Measurements from ENCODE around the gene APBA1. TPM values are rescaled to one million over a fixed set of nuclear protein-coding genes. Genes with fewer than 3 reads are reported as not detected.

The APBA1 gene
- total RNA-seq, 1 donor from 2014 or later: 5.9 TPM

DNA sequence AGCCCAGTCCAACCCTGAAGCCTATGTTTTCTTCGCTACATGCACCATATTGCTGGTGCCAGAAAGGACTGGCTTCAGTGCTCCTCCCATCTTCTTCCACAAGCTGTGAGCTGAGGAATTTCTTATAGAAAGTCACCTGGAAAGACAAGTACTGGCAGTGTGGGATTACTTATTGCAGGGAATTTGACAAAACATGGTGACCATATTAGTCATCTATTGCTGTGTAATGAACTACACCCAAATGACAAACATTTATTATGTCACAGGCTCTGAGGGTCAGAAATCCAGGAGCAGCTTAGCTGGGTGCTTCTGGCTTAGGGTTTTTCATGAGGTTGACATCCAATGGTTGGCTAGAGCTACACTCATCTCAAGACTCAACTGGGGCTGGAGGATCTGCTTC lies 271.7 kb downstream of the APBA1 start:
- Histone ChIP-seq H3K79me2 (ENCODE audit: insufficient read depth, low read length) (no peaks in the 10 kb centered on the region), H3K4me1 (ENCODE audit: insufficient read depth, low read length) (peaks cover 4% of the 10 kb centered on the region), H3K9me3 (ENCODE audit: insufficient read depth, low read depth, low read length) (no peaks in the 10 kb centered on the region), H3K9ac (ENCODE audit: low read length) (no peak overlapping the region), H2AFZ (ENCODE audit: low read depth, low read length) (no peak overlapping the region), H3K27ac (ENCODE audit: low read depth, low read length) (no peak overlapping the region), H3K36me3 (ENCODE audit: insufficient read depth, low read length) (no peaks in the 10 kb centered on the region), H4K20me1 (ENCODE audit: insufficient read depth, low read length) (no peaks in the 10 kb centered on the region), H3K27me3 (ENCODE audit: insufficient read depth, low read length) (peaks cover 2% of the 10 kb centered on the region), H3K4me2 (ENCODE audit: low read length) (no peak overlapping the region), H3K4me3 (ENCODE audit: insufficient read depth, low read depth, low read length) (no peak overlapping the region)
- Mint-ChIP-seq H3K4me3 (ENCODE audit: unreplicated experiment) (no peak overlapping the region), H3K9me3 (ENCODE audit: unreplicated experiment) (peaks cover 6% of the 10 kb centered on the region), H3K36me3 (ENCODE audit: low read depth, unreplicated experiment) (peaks cover 2% of the 10 kb centered on the region), H3K4me1 (ENCODE audit: low read depth, unreplicated experiment) (no peaks in the 10 kb centered on the region), H3K27me3 (ENCODE audit: low read depth, unreplicated experiment) (peaks cover 6% of the 10 kb centered on the region), H3K27ac (ENCODE audit: unreplicated experiment) (no peak overlapping the region)
- TF ChIP-seq, protein P1, sequence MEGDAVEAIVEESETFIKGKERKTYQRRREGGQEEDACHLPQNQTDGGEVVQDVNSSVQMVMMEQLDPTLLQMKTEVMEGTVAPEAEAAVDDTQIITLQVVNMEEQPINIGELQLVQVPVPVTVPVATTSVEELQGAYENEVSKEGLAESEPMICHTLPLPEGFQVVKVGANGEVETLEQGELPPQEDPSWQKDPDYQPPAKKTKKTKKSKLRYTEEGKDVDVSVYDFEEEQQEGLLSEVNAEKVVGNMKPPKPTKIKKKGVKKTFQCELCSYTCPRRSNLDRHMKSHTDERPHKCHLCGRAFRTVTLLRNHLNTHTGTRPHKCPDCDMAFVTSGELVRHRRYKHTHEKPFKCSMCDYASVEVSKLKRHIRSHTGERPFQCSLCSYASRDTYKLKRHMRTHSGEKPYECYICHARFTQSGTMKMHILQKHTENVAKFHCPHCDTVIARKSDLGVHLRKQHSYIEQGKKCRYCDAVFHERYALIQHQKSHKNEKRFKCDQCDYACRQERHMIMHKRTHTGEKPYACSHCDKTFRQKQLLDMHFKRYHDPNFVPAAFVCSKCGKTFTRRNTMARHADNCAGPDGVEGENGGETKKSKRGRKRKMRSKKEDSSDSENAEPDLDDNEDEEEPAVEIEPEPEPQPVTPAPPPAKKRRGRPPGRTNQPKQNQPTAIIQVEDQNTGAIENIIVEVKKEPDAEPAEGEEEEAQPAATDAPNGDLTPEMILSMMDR (IDR thresholded peaks at IDR 0.05; ENCODE audit: insufficient read depth, low read depth, low read length): no peak
- TF ChIP-seq EZH2 (IDR thresholded peaks at IDR 0.05; ENCODE audit: insufficient read depth, low read length): no peak
- DNase-seq (ENCODE audit: low read depth) (no peak), FAIRE-seq (no peak)

DNA sequence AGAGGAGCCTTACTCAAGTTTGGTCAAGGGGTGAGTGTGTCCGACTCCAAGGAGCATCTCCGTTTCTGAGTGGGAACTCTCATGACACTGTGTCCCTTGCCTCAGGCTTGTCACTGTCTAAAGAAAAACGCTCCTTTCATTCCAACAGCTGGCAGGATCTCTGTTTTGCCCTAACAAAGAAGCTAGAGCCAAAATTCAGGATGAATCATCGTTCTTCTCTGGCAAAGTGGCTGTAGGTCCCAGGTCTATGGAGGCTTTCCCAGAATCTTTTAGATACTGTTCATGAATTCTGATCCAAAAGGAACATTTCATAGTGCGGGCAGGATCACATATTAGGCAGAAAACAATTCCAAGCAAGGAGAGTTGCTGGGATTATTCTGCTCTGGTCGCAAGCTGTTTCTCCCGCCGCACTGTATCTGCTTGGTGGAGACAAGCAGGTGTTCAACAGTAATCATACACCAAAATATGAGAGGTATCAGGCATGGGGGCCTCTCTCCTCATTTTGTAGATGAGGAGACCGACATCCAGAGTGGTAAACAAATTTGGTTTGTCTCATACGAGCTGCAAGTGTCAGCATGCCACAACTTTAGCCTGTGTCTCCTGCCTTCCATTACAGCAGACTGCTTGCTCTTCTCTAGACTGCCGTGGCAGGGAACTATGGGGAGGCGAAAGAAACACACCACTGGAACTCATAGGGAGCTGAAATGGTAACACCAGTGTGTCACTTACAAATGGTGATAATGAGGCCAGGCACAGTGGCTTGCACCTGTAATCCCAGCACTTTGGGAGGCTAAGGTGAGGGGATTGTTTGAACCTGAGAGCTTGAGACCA lies 274.6 kb downstream of the APBA1 start:
- Histone ChIP-seq H3K9ac (ENCODE audit: low read length) (no peak overlapping the region), H3K27me3 (ENCODE audit: insufficient read depth, low read length) (peaks cover 2% of the 10 kb centered on the region), H3K36me3 (ENCODE audit: insufficient read depth, low read length) (no peaks in the 10 kb centered on the region), H3K4me2 (ENCODE audit: low read length) (no peak overlapping the region), H4K20me1 (ENCODE audit: insufficient read depth, low read length) (no peaks in the 10 kb centered on the region), H3K79me2 (ENCODE audit: insufficient read depth, low read length) (no peaks in the 10 kb centered on the region), H3K27ac (ENCODE audit: low read depth, low read length) (no peak overlapping the region), H3K9me3 (ENCODE audit: insufficient read depth, low read depth, low read length) (no peaks in the 10 kb centered on the region), H3K4me3 (ENCODE audit: insufficient read depth, low read depth, low read length) (no peak overlapping the region), H3K4me1 (ENCODE audit: insufficient read depth, low read length) (peaks cover 4% of the 10 kb centered on the region), H2AFZ (ENCODE audit: low read depth, low read length) (no peak overlapping the region)
- TF ChIP-seq, protein P1 (IDR thresholded peaks at IDR 0.05; ENCODE audit: insufficient read depth, low read depth, low read length): no peak
- no peak for TF ChIP-seq EZH2 (IDR thresholded peaks at IDR 0.05; ENCODE audit: insufficient read depth, low read length)
- FAIRE-seq (no peak), DNase-seq (ENCODE audit: low read depth) (peak; percentile 31)
- Mint-ChIP-seq H3K27ac (ENCODE audit: unreplicated experiment) (no peak overlapping the region), H3K27me3 (ENCODE audit: low read depth, unreplicated experiment) (peaks cover 3% of the 10 kb centered on the region), H3K4me3 (ENCODE audit: unreplicated experiment) (no peak overlapping the region), H3K36me3 (ENCODE audit: low read depth, unreplicated experiment) (peaks cover 2% of the 10 kb centered on the region), H3K4me1 (ENCODE audit: low read depth, unreplicated experiment) (no peaks in the 10 kb centered on the region), H3K9me3 (ENCODE audit: unreplicated experiment) (peaks cover 6% of the 10 kb centered on the region)

DNA sequence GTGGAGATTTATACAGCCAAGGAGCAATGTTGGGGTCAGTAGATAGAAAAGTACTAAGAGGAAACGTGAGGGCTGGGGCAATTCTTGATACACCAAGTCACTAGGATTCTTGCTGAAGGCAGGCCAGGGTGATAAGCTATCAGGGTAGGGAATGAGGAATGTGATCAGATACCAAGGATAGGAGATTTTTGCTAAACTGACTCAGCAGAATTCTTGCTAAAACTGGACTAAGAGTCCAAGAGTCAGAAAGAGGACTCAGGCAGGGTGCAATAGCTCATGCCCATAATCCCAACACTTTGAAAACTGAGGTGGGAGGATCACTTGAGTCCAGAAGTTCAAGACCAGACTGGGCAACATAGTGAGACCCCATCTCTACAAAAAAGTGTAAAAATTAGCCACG lies 275.4 kb downstream of the APBA1 start:
- H3K36me3 Mint-ChIP-seq (ENCODE audit: low read depth, unreplicated experiment): peaks cover 5% of the 10 kb centered on the region
- no peak overlapping the region for H3K4me2 ChIP-seq (ENCODE audit: low read length)
- H3K27ac ChIP-seq (ENCODE audit: low read depth, low read length): no peak overlapping the region
- peaks cover 3% of the 10 kb centered on the region for H3K4me1 Mint-ChIP-seq (ENCODE audit: low read depth, unreplicated experiment)
- no peak overlapping the region for H3K4me3 Mint-ChIP-seq (ENCODE audit: unreplicated experiment)
- DNase-seq (ENCODE audit: low read depth): no peak
- no peaks in the 10 kb centered on the region for H4K20me1 ChIP-seq (ENCODE audit: insufficient read depth, low read length)
- H3K9me3 Mint-ChIP-seq (ENCODE audit: unreplicated experiment): peaks cover 3% of the 10 kb centered on the region
- FAIRE-seq: no peak
- no peaks in the 10 kb centered on the region for H3K9me3 ChIP-seq (ENCODE audit: insufficient read depth, low read depth, low read length)
- H3K27me3 ChIP-seq (ENCODE audit: insufficient read depth, low read length): peaks cover under 1% of the 10 kb centered on the region
- H3K27me3 Mint-ChIP-seq (ENCODE audit: low read depth, unreplicated experiment): peaks cover 3% of the 10 kb centered on the region
- H3K9ac ChIP-seq (ENCODE audit: low read length): no peak overlapping the region
- H2AFZ ChIP-seq (ENCODE audit: low read depth, low read length): no peak overlapping the region
- no peaks in the 10 kb centered on the region for H3K36me3 ChIP-seq (ENCODE audit: insufficient read depth, low read length)
- TF ChIP-seq, protein P1 (IDR thresholded peaks at IDR 0.05; ENCODE audit: insufficient read depth, low read depth, low read length): no peak
- TF ChIP-seq EZH2 (IDR thresholded peaks at IDR 0.05; ENCODE audit: insufficient read depth, low read length): no peak
- no peaks in the 10 kb centered on the region for H3K79me2 ChIP-seq (ENCODE audit: insufficient read depth, low read length)
- peaks cover 4% of the 10 kb centered on the region for H3K4me1 ChIP-seq (ENCODE audit: insufficient read depth, low read length)
- no peak overlapping the region for H3K4me3 ChIP-seq (ENCODE audit: insufficient read depth, low read depth, low read length)
- H3K27ac Mint-ChIP-seq (ENCODE audit: unreplicated experiment): no peak overlapping the region

Data from astrocyte (in vitro differentiated cells and primary cell).